GM12875 (cell line): ENCODE measurements around the gene RAD23B.

Experiments used
- H3K4me3 ChIP-seq: one replicate; pipeline ENCODE4 v1.5.1; 2011; ENCODE audit warnings: low read depth, low read length, control low read depth
- CTCF ChIP-seq: IDR thresholded peaks from 2 replicates; pipeline ENCODE4 v1.5.1; 2011; ENCODE audit warnings: low read depth, mild to moderate bottlenecking, control low read depth, inconsistent platforms, low read length, moderate library complexity, borderline replicate concordance; ENCODE audit not compliant: insufficient read depth

RAD23B gene

GRCh38 chr9:107282759-107283622 lies at the start of gene RAD23B:
Gene RAD23B (plus strand): TSS chr9:107283279. CDS start chr9:107283630, 351 bp downstream.
- no peak for TF ChIP-seq CTCF

GRCh38 chr9:107235765-107236442 lies 47.2 kb upstream of the RAD23B start:
- no peak overlapping the region for H3K4me3 ChIP-seq
- no peak for TF ChIP-seq CTCF

More at GRCh38 chr9:107282759-107283622, at the start of gene RAD23B:
- peak within 1 kb of the TSS; percentile 97 for H3K4me3 ChIP-seq

GRCh38 chr9:107237873-107238272 lies 45.2 kb upstream of the RAD23B start:
- no peak overlapping the region for H3K4me3 ChIP-seq
- TF ChIP-seq CTCF: no peak

DNA sequence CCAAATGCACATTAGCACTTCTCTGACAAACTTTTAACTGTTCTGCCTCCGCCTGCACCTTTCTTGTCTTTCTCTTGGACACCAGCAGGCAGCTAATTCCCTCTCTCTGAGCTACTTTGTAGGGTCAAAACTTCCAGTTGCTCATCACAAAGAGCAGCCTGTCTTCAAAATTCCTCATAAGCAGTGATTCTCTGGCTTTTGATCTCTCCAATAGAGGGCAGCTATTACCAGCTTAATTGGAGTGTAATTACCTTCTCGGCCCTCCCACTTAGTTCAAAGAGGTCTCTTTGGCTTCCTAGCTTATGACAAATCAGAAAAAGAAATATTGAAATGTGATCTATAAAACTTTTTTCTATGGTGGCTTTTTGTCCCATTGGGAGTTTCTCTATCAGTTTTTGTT lies 43.6 kb upstream of the RAD23B start:
- H3K4me3 ChIP-seq: no peak overlapping the region
- TF ChIP-seq CTCF: no peak

DNA sequence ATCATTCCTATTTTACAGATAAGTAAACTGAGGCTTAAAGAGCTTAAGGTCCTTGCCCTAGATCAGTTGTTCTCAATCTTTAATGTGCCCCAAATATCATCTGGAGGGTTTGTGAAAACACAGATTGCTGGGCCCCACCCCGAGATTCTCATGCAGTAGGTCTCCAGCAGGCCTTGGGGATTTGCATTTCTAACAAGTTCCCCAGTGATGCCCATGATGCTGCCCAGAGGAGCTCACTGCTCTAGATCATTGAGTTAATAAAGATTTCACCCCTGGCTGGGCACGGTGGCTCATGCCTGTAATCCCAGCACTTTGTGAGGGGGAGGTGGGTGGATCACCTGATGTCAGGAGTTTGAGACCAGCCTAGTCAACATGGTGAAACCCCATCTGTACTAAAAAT lies 42.8 kb upstream of the RAD23B start:
- TF ChIP-seq CTCF: no peak
- no peak overlapping the region for H3K4me3 ChIP-seq

DNA sequence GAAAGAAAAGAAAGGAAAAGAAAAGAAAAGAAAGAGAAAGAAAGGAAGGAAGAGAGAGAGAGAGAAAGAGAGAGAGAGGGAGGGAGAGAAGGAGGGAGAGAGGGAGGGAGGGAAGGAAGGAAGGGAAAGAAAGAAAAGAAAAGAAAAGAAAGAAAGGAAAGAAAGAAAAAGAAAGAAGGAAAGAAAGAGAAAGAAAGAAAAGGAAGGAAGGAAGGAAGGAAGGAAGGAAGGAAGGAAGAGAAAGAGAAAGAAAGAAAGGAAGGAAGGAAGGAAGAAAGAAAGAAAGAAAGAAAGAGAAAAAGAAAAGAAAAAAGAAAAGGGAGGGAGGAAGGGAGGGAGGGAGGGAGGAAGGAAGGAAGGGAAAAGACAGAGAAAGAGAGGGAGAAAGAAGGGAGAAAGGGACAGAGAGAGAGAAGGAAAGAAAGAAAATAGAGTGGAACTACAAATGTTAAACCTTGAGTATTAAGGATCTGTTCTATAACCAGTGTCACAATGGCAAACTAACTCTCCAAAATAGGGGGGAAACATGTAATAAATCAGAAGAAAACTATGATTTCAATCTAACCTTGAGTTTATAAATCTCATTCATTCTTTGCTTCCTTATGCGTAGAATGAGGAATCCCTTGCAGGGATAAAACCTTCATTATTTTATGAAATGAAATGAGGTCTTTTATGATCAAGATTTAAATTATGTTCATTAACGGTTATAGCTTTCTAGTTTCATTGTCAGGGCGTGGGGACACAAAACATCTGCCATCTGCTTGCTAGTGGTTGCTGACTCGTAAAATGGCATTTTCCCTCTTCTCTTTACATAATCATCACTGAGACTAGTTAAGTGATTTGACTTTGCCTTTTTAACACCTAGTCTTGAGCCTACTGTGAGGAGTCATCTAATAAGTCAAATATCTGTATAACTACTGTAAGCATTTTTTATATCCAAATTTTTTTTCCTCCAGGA lies 40.7 kb upstream of the RAD23B start:
- no peak for TF ChIP-seq CTCF
- H3K4me3 ChIP-seq: no peak overlapping the region
